GM19043 (cell line): Measurements from ENCODE around the gene OR1E2.
"Not testable (repeated sequence)": the region's sequence is repeated elsewhere in the genome, so short reads cannot be mapped to it uniquely, and the experiment has no call there.

Source experiments
- ATAC-seq: cut with Tn5 transposase; IDR thresholded peaks from one replicate; pipeline ENCODE4 v1.9.1; 2021; ENCODE audit warnings: low read depth; ENCODE audit not compliant: unreplicated experiment

OR1E2 gene

GRCh38 chr17:3433741-3434140 lies at the start of gene OR1E2:
Gene OR1E2 (minus strand): TSS chr17:3433841. CDS start chr17:3433841, 0 bp downstream.
- no peak for ATAC-seq

- ATAC-seq: no peak
Measured at GRCh38 chr17:3482852-3483251, 49.2 kb upstream of the OR1E2 start.

- ATAC-seq: no peak
Measured at GRCh38 chr17:3479988-3480387, 46.3 kb upstream of the OR1E2 start.

GRCh38 chr17:3475812-3476610 lies 42.4 kb upstream of the OR1E2 start, which contains the start of gene ASPA:
Gene ASPA (plus strand): TSS chr17:3475997. CDS start chr17:3476160, 163 bp downstream.
- ATAC-seq: no peak

- ATAC-seq: no peak
Measured at GRCh38 chr17:3475251-3475685, 41.6 kb upstream of the OR1E2 start.

- no peak for ATAC-seq
Measured at GRCh38 chr17:3474212-3474611, 40.6 kb upstream of the OR1E2 start.

GRCh38 chr17:3472137-3472536 lies 38.5 kb upstream of the OR1E2 start:
- ATAC-seq: no peak

- ATAC-seq: no peak
Measured at GRCh38 chr17:3471599-3471998, 38.0 kb upstream of the OR1E2 start, which contains the start of gene SPATA22. Gene SPATA22 (minus strand): TSS chr17:3471819. CDS start chr17:3469325, 2,494 bp downstream.

- no peak for ATAC-seq
Measured at GRCh38 chr17:3469529-3469928, 35.9 kb upstream of the OR1E2 start.

- not testable (repeated sequence) for ATAC-seq
Measured at GRCh38 chr17:3466355-3466754, 32.7 kb upstream of the OR1E2 start.

- ATAC-seq: no peak
Measured at GRCh38 chr17:3448059-3448665, 14.5 kb upstream of the OR1E2 start.

- ATAC-seq: no peak
Measured at GRCh38 chr17:3447625-3448024, 14.0 kb upstream of the OR1E2 start.

- ATAC-seq: no peak
Measured at GRCh38 chr17:3440451-3440850, 6.8 kb upstream of the OR1E2 start.

- ATAC-seq: no peak
Measured at GRCh38 chr17:3438368-3438767, 4.7 kb upstream of the OR1E2 start.

GRCh38 chr17:3433215-3433614 lies 426 bp downstream of the OR1E2 start:
- ATAC-seq: not testable (repeated sequence)

GRCh38 chr17:3418222-3418621 lies 15.4 kb downstream of the OR1E2 start:
- no peak for ATAC-seq

GRCh38 chr17:3415610-3416009 lies 18.0 kb downstream of the OR1E2 start:
- no peak for ATAC-seq

- ATAC-seq: not testable (repeated sequence)
Measured at GRCh38 chr17:3412216-3412615, 21.4 kb downstream of the OR1E2 start.

GRCh38 chr17:3411070-3411469 lies 22.6 kb downstream of the OR1E2 start, which contains the start of gene OR3A3:
Gene OR3A3 (plus strand): TSS chr17:3411370.
- no peak for ATAC-seq

- ATAC-seq: not testable (repeated sequence)
Measured at GRCh38 chr17:3403856-3404255, 29.8 kb downstream of the OR1E2 start.

- ATAC-seq: no peak
Measured at GRCh38 chr17:3401786-3402185, 31.9 kb downstream of the OR1E2 start.

- no peak for ATAC-seq
Measured at GRCh38 chr17:3400055-3400454, 33.6 kb downstream of the OR1E2 start.
